CD4-positive, alpha-beta T cell treated with Interleukin-21 for 1 hour (primary cell): ENCODE results near the gene SLC34A1.

Source experiments
- DNase-seq: peaks from one replicate; pipeline ENCODE4 v3.0.0-alpha.2; 2020

Gene SLC34A1

DNA sequence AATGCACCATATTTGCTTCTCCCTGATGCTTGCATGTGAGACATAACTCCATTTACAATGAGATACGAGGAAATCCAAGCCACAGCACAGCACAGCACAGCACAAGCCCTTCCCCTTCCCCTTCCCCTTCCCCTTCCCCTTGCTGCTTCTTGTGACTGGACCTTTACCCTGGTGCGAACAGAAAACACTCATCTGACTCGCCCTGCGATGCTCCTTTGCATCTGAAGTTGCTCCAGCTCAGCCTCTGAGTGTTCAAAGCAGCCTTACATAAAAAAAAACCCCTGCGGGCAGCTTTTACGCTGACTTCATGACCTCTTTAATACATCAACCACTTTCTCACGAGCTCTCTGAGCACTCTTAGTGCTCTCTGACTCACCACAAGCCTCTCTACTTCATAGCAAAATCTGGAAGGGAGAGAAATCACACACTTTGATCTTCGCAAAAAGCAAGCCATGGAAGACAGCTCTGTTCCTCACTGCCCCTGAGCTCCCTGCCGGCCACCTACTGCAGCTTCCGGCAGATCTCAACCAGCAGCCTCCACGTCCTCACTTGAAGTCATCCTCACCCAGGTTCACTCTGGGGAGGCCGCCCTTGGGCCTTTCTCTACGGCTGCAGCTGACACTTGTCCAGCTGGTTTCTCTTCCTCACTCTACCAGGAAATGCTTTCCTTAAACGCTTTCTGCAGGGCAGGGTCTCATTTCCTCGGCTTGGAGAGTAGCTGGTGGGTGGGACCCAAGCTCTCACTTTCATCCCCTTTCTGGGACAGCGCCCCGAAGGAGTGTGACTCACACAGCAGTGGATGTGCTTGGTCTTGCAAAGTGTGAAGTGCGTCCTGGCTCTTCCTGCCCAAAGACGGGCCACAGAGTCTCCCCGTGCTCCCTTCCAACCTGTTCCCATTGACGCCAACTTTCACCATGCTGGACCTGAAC, 5.3 kb downstream of the SLC34A1 start:
- peak; percentile 76 for DNase-seq

DNA sequence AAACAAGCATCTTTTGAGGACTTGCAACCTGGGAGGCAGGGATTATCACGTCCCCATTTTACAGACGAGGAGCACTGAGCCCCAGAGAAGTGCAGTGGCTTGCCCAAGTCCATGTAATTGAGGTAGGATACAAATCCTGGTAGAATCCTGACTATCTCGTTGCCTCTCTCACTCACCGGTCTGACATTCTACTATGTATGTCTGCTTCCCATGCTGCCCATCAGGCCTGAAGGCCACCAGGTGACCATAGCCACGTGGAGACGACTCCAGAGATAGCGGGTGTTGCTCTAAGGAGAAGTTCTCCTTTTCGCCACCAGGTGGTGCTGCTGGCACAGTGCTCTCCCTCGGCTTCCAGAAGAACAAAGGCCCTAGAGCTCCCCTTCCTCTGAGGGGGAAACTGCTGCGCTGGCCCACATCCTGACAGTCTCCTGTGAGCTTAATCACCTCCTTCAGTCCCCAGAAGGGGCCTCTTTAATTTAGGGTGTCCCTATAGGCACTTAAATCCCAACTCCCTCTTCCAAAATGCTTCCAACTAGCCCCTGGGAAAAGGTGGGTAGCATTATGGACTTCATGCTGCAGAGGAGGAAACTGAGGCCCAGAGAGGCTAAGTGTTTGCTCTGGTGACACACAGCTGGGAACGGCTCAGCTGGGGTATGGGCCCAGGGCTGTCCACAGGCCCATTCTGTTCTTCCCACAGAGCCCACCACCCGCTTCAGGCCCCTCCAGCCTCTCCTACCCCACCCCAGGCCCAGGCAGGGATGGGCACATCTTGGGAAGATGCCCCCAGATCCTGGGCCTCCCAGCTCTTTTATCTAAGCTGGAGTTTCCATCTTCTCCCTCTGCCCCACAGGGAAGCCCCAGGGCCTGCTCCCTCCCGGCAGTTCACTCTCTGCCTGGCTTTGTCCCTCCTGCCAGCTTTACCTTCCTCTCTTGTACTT, 6.4 kb downstream of the SLC34A1 start:
- peak; percentile 90 for DNase-seq

DNA sequence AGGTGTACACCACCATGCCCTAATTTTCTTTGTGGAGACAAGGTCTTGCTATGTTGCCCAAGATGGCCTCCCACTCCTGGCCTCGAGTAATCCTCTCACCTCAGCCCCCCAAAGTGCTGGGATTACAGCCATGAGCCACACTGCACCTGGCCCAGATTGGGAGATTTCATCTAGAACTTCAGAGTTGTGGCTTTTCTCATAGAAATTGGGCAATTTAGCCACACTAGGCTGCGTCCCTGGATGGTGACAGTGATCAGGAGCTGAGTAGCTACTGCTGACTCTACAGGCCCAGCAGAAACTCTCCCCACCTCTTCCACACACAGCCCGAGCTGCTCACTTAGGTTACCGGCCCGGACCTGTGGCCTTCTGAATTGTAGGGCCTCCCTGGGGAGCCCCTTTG, 8.5 kb downstream of the SLC34A1 start:
- no peak for DNase-seq

DNA sequence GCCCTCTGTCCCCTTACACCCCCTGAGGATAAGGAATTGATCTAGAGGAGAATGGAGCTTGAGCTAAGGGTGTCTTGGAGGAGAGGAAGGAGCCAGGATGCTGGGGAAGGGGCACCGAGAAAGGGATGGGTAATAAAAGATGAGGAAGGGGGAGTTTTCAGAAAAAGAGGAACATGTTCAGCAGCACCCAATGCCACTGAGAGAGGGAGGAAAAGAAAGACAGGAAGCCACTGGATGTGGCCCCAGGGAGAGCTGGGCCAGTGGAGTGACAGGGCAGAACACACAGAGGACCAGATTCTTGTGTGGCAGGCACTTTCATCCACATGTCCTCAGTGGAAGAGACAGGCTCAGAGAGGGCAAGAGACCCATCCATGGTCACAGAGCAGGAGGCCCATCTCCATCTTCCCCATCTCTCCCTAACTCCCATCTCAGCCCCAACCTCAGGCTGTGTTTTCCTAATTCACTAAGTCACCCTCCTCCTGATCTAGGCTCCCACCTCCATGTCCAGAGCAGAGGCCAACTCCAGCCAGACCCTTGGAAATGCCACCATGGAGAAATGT, 9.1 kb downstream of the SLC34A1 start:
- no peak for DNase-seq

DNA sequence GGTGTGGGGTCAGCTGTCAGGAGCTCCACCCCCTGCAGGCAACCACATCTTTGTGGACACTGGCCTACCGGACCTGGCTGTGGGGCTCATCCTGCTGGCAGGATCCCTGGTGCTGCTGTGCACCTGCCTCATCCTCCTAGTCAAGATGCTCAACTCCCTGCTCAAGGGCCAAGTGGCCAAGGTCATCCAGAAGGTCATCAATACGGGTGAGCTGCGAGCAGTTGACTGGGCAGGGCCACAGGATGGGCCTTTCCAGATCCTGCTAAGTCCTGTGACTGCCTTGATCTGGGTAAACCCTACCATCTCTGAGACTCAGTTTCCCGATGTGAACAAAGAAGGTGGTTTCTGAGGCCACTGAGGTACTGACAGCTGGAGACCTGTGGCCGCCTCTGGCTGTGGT, 9.8 kb downstream of the SLC34A1 start:
- no peak for DNase-seq

DNA sequence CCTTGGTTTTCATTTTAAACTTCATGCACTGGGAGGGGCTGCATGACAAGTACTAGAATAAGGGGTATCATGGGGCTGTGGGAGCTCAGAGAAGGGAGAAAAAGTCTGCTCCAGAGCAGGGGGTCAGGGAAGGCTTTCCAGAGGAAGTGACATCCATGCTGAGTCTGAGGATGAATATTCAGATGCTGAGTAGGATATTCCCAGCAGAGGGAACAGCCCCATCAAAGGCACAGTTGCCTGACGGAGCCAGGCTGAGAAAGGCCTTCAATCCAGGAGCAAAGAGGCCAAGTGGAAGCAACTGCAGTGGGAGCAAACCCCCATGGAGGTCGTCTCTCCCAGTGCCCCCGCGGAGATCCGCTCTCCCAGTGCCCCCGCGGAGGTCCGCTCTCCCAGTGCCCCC, 11.8 kb downstream of the SLC34A1 start:
- no peak for DNase-seq

DNA sequence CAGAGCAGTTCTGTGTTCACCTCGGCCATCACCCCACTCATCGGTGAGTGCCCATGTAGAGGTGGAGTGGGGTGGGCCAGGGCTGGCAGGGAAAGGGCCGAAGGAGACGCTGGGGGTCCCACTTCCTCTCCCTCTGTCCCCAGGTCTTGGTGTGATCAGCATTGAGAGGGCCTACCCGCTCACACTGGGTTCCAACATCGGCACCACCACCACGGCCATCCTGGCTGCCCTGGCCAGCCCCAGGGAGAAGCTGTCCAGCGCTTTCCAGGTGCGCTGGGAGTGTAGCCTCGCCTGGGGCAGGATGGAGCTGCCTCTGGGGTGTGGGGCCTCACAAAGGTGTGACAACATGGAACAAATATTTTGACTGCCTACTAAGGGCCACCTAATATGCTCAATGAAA, 12.6 kb downstream of the SLC34A1 start:
- DNase-seq = no peak

DNA sequence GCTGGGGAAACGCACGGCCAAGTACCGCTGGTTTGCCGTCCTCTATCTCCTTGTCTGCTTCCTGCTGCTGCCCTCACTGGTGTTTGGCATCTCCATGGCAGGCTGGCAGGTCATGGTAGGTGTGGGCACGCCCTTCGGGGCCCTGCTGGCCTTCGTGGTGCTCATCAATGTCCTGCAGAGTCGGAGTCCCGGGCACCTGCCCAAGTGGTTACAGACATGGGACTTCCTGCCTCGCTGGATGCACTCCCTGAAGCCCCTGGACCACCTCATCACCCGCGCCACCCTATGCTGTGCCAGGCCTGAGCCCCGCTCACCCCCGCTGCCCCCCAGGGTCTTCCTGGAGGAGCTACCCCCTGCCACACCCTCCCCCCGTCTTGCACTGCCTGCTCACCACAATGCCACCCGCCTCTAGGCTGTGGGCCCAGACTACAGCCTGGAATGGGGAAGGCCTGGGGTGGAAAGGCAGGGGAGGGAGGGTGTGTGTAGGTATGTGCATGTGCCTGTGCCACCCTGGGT, 13.7 kb downstream of the SLC34A1 start:
- DNase-seq = no peak

DNA sequence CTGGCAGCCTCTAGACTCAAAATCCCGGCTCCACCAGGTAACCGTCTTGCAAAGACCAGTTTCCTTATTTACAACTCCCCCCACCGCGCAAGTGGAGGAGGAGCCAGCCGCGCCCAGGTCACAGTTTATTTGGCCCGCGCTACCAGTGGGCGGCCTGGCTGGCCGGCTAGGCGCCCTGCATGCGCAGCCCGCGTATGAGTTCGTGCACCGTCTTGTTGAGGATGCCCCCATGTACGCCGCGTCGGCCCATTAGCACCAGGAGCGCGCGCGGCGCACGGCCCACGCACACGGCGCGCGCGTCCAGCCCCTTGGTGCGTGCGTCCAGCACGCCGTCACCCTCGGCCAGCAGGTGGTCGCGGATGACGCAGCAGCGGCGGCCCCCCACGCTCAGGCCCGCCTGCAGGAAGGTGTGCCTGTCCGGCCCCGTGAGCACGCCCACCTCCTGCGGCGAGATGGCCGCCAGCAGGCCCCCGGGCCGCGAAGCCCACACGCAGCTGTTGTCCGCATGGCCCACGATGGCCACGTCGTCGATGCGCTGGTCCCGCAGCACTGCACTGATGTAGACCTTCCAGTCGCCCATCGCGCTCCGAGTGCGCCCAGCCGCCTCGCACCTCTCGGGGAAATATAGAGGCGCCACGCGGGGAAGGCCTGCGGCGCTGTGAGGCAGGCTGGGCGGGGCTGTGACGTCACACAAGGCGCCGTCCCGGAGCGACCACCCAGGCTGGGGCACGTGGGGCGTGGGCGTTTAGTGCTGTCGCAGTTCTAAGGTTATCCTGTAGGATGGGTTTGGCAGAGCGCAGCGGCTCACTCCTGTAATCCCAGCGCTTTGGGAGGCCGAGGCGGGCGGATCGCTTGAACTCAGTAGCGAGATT, 16.0 kb downstream of the SLC34A1 start, which contains the start of gene PFN3:
Gene PFN3, minus strand, starts transcription at position 665 of the 872 bp plus-strand sequence. Its CDS starts 85 bp downstream, at position 580.
- DNase-seq = no peak

DNA sequence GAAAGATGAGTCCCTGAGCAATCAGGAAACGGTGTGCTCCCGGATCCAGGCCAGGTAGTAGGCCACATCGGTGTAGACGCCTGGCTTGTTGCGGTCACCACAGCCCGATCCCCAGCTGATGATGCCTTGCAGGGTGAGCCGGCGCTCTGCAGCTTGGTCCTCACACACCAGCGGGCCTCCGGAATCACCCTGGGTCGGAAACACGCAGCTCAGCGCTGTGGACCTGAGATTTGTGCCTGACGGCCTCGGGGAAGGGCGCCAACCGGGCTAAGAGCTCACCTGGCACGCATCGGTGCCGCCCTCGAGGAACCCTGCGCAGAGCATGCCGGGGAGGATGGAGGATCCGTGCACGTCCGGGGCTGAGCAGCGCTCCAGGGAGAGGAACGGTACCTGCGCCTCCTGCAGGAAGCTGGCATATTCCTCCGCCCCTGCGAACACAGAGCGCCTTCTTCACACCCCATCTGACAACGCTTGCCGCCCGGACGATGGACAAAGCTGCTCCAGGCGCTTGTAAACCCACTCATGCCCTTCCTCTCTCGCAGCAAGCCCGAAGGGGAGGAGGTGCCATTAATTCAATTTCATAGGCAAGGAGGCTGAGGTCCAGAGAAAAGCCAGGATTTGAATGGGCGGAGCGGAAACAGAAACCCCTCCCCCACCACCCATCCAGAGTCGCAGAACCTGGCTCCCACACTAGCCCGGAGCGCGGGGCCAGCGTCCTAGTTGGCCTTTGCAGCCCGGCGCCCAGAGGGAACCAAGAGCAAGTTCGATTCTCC, 18.2 kb downstream of the SLC34A1 start:
- peak; percentile 74 for DNase-seq

DNA sequence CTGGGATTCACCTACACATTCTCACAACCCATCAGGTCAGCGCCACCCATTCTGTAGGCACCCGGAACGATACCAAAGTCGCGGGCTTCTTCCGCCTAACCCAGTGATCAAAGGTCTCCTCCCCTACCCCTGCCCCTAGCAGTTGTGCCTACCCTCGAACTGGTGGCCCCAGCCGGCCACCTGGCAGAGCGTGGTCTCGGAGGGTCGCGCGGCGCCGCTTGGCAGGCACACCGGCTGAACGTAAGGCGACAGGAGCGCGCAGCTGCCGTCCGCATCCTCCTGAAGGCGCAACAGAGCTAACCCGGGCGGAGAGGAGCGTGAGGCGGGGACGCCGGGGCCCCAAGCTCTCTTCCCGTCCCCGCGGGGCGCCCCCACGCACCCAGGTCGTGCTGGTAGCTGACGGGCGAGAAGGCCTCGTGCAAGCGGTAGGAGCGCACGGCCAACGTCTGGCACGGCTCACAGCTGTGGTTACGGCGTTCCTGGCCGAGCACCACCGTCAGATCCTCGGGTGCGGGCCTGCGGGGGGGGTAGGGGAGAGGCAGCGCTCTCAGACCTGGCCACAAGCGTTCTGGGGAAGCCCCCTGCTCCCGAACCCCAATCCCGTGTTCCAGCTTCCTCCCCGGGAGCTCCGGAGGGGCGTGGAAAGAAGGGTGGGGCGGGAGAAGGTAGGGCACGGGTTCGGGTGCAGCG, 19.0 kb downstream of the SLC34A1 start:
- peak; percentile 66 for DNase-seq

DNA sequence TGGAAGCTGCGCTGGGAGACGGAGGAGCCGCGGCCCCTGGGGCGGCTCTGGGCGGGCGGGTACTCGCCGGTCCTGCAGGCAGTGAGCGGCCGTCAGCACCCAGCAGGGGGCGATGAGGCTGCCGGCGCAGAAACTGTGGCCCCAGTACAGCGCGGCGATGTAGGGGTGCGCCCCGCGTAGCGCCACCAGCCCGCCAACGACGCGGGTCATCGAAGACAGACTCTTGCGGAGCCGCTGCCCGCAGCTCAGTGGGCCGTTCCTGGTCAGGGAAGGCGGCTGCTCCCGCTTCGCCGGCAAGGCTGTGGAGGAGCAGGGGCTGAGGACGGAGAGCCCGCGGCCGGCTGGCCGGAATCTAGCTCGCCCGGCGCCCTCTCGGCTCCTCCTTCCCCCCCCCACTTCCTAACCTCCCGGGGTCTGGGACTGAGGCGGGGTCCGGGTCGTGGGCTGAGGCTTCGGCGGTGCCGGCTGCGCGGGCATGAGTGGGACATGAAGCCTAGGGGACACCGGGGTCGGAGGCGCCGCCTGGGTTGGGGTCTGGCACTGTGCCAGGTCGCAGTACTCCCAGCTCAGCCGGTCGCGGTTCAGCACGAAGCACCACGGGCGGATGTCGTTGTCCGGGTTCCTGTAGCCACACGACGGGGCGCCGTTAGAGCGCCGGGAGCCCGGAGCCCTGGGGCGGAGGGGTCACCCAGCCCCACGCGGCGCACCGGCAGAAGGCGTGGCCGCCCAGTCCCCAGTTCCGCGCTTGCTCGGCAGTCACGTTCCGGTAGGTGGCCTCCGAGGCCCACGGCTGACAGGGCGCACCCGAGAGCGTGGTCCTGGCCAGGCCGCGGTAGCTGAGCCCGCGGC, 19.8 kb downstream of the SLC34A1 start:
- peak; percentile 91 for DNase-seq

DNA sequence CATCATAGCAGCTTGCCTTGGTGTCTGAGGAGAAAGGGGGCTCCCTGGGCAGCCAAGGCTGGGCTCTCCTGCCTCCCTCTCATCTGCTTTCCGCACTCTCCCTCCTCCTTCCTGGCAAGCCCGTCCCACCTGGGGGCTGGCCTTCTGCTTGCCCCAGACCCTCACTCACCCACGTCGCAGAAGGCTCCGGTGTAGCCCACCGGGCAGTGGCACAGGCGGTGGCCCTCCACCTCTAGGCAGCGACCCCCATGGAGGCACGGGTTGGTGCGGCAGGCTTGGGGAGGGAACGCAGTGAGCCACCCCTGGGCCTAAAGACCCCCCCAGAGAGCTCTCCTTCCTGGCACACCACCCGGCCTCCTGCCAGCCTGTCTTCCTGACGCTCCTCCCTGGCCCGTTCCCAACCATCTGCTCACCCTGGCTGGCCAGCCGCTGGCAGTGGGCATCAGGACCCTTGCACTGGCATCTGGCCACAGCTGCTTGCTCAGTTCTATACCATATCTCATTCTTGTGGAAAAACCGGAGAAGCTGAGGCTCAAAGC, 20.5 kb downstream of the SLC34A1 start:
- DNase-seq = no peak

DNA sequence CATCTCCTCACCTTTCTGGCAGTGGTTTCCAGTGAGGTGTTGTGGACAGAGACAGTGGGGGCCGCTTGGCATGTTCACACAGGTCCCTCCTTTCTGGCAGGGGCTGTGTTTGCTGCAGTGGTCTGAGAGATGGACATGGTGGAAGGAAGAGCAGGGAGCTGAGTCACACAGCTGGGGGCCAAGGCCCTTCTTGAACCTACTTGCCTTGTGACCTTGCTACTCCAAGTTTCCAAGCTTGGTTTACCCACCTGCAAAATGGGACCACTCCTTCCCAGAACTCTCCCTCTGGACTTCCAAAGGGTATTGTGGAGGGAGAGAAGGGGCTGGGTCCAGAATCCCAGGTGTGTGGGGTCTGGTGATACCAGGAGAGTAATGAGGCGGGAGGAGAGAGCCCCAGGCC, 21.1 kb downstream of the SLC34A1 start:
- no peak for DNase-seq

DNA sequence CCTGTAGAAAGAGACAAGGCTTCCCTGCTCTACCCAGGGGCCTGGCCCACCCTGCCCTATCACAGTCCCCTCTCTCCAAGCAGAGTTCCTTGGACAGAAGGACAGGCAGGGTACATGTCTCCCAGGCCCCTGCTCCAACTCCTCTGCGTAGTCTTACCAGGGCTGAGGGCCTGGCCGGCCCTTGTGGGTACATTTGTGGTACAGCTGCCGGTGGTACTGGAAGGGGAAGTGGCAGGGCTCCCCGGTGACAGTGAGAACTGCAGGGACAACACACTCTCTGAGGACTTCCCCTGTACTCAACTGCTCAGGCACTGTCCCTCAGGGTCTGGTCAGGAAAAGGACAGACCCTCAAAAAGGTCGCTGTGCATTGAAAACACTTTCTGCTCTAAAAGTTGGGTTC, 21.6 kb downstream of the SLC34A1 start:
- peak; percentile 27 for DNase-seq

DNA sequence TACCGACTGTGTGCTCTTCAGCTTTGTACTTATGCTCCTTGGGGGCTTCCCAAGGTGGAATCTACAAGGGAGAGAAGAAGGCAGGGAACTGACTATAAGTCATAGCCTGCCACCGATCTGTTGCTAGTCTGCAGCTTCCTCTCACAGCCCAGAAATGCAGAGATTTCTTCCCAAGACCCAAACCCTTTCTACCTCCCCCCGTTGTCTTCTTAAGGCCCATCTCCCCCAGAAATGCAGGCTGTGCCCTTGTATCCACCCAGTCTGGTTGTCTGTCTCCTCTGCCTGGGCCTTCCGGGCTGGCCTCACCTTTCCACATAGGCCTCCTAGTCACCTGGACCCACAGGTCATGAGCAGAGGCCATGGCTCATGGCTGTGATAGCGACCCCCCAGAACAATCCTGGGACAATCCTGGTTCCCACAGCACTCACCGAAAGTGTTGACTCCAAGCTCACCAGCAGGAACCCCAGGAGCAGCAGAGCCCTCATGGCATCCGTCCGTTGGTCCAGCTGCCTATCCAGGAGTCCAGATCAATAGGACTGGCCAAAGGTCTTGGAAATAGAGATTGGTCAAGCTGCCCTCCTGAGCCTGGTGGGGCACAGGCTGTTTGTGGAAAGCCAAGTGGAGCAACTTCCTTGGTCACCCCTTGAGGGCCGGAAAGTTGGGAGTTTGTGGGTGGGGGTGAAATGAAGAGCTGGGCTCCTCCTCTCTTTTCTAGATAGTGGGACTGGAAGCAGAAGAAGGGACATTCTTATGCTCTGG, 25.0 kb downstream of the SLC34A1 start, which contains the start of gene F12:
Gene F12, minus strand, starts transcription at position 522 of the 759 bp plus-strand sequence. Its CDS starts 37 bp downstream, at position 485.
- no peak for DNase-seq

DNA sequence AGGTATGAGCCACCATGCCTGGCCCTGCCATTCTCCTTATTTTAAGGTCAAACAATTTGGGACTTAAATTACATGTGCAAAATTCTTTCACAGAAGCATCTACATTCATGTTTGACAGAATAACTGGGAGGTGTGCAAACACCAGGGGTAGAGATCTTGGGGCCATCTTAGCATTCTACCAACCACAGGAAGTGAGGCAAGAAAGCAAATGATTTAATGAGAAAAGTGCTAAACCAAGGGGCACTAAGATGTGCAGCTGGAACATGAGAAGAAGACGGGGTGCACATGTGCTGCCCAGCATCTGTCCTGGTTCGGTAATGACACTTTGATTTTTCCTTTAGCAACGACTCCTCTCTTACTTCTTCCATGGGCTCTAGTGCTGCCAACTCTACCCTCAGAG, 26.3 kb downstream of the SLC34A1 start:
- DNase-seq = peak; percentile 33

DNA sequence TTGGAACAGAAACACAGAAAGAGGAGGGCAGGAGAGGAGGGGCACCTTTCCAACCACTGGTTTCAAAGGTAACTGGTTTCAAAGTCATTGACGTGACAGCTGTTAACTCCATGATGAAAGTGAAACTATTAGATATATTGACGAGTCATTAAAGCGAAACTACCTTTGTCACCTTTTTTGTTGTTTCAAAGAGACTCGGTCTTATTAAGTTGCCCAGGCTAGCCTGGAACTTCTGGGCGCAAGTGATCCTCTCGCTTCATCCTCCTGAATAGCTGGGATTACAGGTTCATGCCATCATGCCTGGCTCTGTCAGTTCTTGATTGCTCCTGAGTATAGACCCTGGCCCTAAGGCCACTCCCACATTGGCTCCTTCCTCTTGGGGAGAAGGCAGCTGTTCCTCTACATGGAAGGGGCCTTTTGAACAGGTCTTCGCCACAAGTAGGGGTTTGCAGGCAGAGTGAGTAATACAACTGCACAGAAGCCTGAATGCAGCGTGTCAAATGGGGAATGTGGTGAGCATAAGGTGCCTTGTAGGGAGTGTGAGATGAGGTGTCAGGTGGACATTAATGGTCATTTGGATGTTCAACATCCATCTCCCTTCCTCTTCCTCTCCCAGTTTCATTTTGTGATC, 28.5 kb downstream of the SLC34A1 start:
- DNase-seq = peak; percentile 78
